ENCODE data around the gene CELSR1. TPM values are rescaled to one million over a fixed set of nuclear protein-coding genes. Genes with fewer than 3 reads are reported as not detected.
"Not testable (repeated sequence)": the region's sequence is repeated elsewhere in the genome, so short reads cannot be mapped to it uniquely, and the experiment has no call there.

The CELSR1 gene
- total RNA-seq, 3 donors from 2014 or later (not counting 1 experiment from before 2014, with no cell fraction given): 0.89 to 3.9 (median 1.9) TPM

- peaks cover 9 to 18% of the 10 kb centered on the region in 2 donors for H3K4me1 Mint-ChIP-seq
- Histone ChIP-seq H3K4me1 (ENCODE audit: control insufficient read depth, insufficient read depth, low read length) (peaks cover 19% of the 10 kb centered on the region), H3K27me3 (ENCODE audit: control insufficient read depth, insufficient read depth, low read length) (no peaks in the 10 kb centered on the region), H3K27ac (ENCODE audit: low read length) (no peak overlapping the region), H3K4me3 (ENCODE audit: low read length) (no peak overlapping the region), H3K9me3 (ENCODE audit: control insufficient read depth, insufficient read depth, low read length) (no peaks in the 10 kb centered on the region), H3K36me3 (ENCODE audit: control insufficient read depth, insufficient read depth, low read length) (no peaks in the 10 kb centered on the region)
- H3K36me3 Mint-ChIP-seq: no peaks in the 10 kb centered on the region
- no peak overlapping the region for H3K27ac Mint-ChIP-seq
- ATAC-seq: no peak
- 95% methylated on average over 28 of the region's 28 CpGs for WGBS (ENCODE audit: insufficient coverage)
- H3K27me3 Mint-ChIP-seq (ENCODE audit: low read depth in 2 of 2): peaks cover 0 to 7% of the 10 kb centered on the region in 2 donors
- TF ChIP-seq, protein P1, sequence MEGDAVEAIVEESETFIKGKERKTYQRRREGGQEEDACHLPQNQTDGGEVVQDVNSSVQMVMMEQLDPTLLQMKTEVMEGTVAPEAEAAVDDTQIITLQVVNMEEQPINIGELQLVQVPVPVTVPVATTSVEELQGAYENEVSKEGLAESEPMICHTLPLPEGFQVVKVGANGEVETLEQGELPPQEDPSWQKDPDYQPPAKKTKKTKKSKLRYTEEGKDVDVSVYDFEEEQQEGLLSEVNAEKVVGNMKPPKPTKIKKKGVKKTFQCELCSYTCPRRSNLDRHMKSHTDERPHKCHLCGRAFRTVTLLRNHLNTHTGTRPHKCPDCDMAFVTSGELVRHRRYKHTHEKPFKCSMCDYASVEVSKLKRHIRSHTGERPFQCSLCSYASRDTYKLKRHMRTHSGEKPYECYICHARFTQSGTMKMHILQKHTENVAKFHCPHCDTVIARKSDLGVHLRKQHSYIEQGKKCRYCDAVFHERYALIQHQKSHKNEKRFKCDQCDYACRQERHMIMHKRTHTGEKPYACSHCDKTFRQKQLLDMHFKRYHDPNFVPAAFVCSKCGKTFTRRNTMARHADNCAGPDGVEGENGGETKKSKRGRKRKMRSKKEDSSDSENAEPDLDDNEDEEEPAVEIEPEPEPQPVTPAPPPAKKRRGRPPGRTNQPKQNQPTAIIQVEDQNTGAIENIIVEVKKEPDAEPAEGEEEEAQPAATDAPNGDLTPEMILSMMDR (IDR thresholded peaks at IDR 0.05): no peak
- DNase-seq: no peak
- H3K4me3 Mint-ChIP-seq: no peak overlapping the region
- intact Hi-C loops (cut with micrococcal nuclease): no loop called here
- H3K9me3 Mint-ChIP-seq: no peaks in the 10 kb centered on the region
These were observed 64.2 kb downstream of the CELSR1 start for GRCh38 chr22:46473021-46473779.

DNA sequence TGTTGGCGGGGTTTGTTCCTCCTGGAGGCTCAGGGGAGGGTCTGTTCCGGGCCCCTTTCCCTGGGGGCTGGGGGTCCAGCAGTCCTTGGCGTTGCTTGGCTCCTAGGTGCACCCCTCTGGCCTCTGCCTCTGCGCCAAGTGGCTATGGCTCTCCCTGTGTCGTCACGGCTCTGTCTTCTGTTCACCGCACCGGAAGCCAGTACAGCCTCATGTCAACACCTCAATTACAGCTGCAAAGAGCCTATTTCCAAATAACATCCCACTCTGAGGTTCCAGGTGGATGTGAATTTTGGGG lies 64.8 kb downstream of the CELSR1 start:
- no peak for DNase-seq
- peaks cover 14% of the 10 kb centered on the region for H3K4me1 ChIP-seq (ENCODE audit: control insufficient read depth, insufficient read depth, low read length)
- H3K9me3 Mint-ChIP-seq: no peaks in the 10 kb centered on the region
- no peak overlapping the region for H3K4me3 ChIP-seq (ENCODE audit: low read length)
- H3K27ac Mint-ChIP-seq: no peak overlapping the region
- H3K27me3 ChIP-seq (ENCODE audit: control insufficient read depth, insufficient read depth, low read length): no peaks in the 10 kb centered on the region
- no peak for ATAC-seq
- H3K9me3 ChIP-seq (ENCODE audit: control insufficient read depth, insufficient read depth, low read length): no peaks in the 10 kb centered on the region
- intact Hi-C loops (cut with micrococcal nuclease): no loop called here
- no peaks in the 10 kb centered on the region for H3K36me3 ChIP-seq (ENCODE audit: control insufficient read depth, insufficient read depth, low read length)
- H3K27me3 Mint-ChIP-seq (ENCODE audit: low read depth in 2 of 2): peaks cover 0 to 7% of the 10 kb centered on the region in 2 donors
- H3K4me3 Mint-ChIP-seq: no peak overlapping the region
- TF ChIP-seq, protein P1 (IDR thresholded peaks at IDR 0.05): no peak
- H3K4me1 Mint-ChIP-seq: peaks cover 9 to 18% of the 10 kb centered on the region in 2 donors
- no peaks in the 10 kb centered on the region for H3K36me3 Mint-ChIP-seq
- H3K27ac ChIP-seq (ENCODE audit: low read length): no peak overlapping the region
- WGBS (ENCODE audit: insufficient coverage): 91% methylated on average over 8 of the region's 8 CpGs

GRCh38 chr22:46471901-46472721 lies 65.3 kb downstream of the CELSR1 start:
- peaks cover 0 to 7% of the 10 kb centered on the region in 2 donors for H3K27me3 Mint-ChIP-seq (ENCODE audit: low read depth in 2 of 2)
- no peaks in the 10 kb centered on the region for H3K36me3 ChIP-seq (ENCODE audit: control insufficient read depth, insufficient read depth, low read length)

GRCh38 chr22:46471330-46471729 lies 66.1 kb downstream of the CELSR1 start:
- H3K4me3 Mint-ChIP-seq; H3K9me3 Mint-ChIP-seq; H3K9me3 ChIP-seq (ENCODE audit: control insufficient read depth, insufficient read depth, low read length); H3K4me3 ChIP-seq (ENCODE audit: low read length); H3K27me3 Mint-ChIP-seq (ENCODE audit: low read depth in 2 of 2); H3K27ac ChIP-seq (ENCODE audit: low read length); H3K36me3 Mint-ChIP-seq; H3K27me3 ChIP-seq (ENCODE audit: control insufficient read depth, insufficient read depth, low read length); DNase-seq; H3K4me1 ChIP-seq (ENCODE audit: control insufficient read depth, insufficient read depth, low read length); intact Hi-C loops (cut with micrococcal nuclease); H3K27ac Mint-ChIP-seq; ATAC-seq; H3K36me3 ChIP-seq (ENCODE audit: control insufficient read depth, insufficient read depth, low read length); H3K4me1 Mint-ChIP-seq: not testable (repeated sequence)
- 100% methylated on average over 3 of the region's 6 CpGs for WGBS (ENCODE audit: insufficient coverage)

More at GRCh38 chr22:46471901-46472721, 65.3 kb downstream of the CELSR1 start:
- H3K36me3 Mint-ChIP-seq: no peaks in the 10 kb centered on the region
- H3K4me3 Mint-ChIP-seq: no peak overlapping the region
- DNase-seq: no peak
- intact Hi-C loops (cut with micrococcal nuclease): no loop called here
- Histone ChIP-seq H3K27me3 (ENCODE audit: control insufficient read depth, insufficient read depth, low read length) (no peaks in the 10 kb centered on the region), H3K4me1 (ENCODE audit: control insufficient read depth, insufficient read depth, low read length) (peaks cover 8% of the 10 kb centered on the region), H3K9me3 (ENCODE audit: control insufficient read depth, insufficient read depth, low read length) (no peaks in the 10 kb centered on the region), H3K27ac (ENCODE audit: low read length) (no peak overlapping the region), H3K4me3 (ENCODE audit: low read length) (no peak overlapping the region)
- H3K27ac Mint-ChIP-seq: peak overlapping the region in 1 of 2 donors; percentile 27
- TF ChIP-seq, protein P1 (IDR thresholded peaks at IDR 0.05): no peak
- H3K4me1 Mint-ChIP-seq: peaks cover 9 to 18% of the 10 kb centered on the region in 2 donors
- WGBS (ENCODE audit: insufficient coverage): 92% methylated on average over 33 of the region's 33 CpGs
- ATAC-seq: no peak
- H3K9me3 Mint-ChIP-seq: no peaks in the 10 kb centered on the region

All from natural killer cell (primary cell).